HG03139 (cell line): ENCODE data around the gene FRS3.
A peak's percentile ranks its signal among the peaks of the same experiment; 100 is the strongest.
"Not testable (repeated sequence)": the region's sequence is repeated elsewhere in the genome, so short reads cannot be mapped to it uniquely, and the experiment has no call there.

Experiments used
- ATAC-seq: cut with Tn5 transposase; IDR thresholded peaks from one replicate; pipeline ENCODE4 v1.9.1; 2021; ENCODE audit not compliant: unreplicated experiment

The FRS3 gene

GRCh38 chr6:41779788-41780550 lies at the start of gene FRS3:
Gene FRS3, minus strand, starts transcription at chr6:41779900. Its CDS starts 2,913 bp downstream, at chr6:41776987.
- peak; percentile 85 for ATAC-seq

GRCh38 chr6:41826343-41827022 lies 46.8 kb upstream of the FRS3 start:
- no peak for ATAC-seq

GRCh38 chr6:41824571-41825569 lies 45.2 kb upstream of the FRS3 start:
- no peak for ATAC-seq

GRCh38 chr6:41823178-41823577 lies 43.5 kb upstream of the FRS3 start:
- ATAC-seq = no peak

- no peak for ATAC-seq
These were observed 42.3 kb upstream of the FRS3 start for GRCh38 chr6:41822021-41822420.

- no peak for ATAC-seq
These were observed 41.6 kb upstream of the FRS3 start for GRCh38 chr6:41821266-41821665.

GRCh38 chr6:41818271-41819054 lies 38.8 kb upstream of the FRS3 start:
- ATAC-seq = no peak

- ATAC-seq = no peak
These were observed 35.9 kb upstream of the FRS3 start for GRCh38 chr6:41815587-41815986.

- ATAC-seq = no peak
These were observed 34.9 kb upstream of the FRS3 start for GRCh38 chr6:41814629-41815028.

GRCh38 chr6:41813956-41814355 lies 34.3 kb upstream of the FRS3 start:
- no peak for ATAC-seq

GRCh38 chr6:41813469-41813868 lies 33.8 kb upstream of the FRS3 start:
- ATAC-seq = no peak

- not testable (repeated sequence) for ATAC-seq
These were observed 32.2 kb upstream of the FRS3 start for GRCh38 chr6:41811946-41812345.

GRCh38 chr6:41811095-41811494 lies 31.4 kb upstream of the FRS3 start:
- ATAC-seq = no peak

GRCh38 chr6:41805830-41806774 lies 26.4 kb upstream of the FRS3 start:
- ATAC-seq = no peak

- ATAC-seq = no peak
These were observed 21.7 kb upstream of the FRS3 start for GRCh38 chr6:41801380-41801779.

- no peak for ATAC-seq
These were observed 19.8 kb upstream of the FRS3 start for GRCh38 chr6:41799559-41799911.

- ATAC-seq = no peak
These were observed 19.3 kb upstream of the FRS3 start for GRCh38 chr6:41798901-41799558.

- no peak for ATAC-seq
These were observed 16.8 kb upstream of the FRS3 start for GRCh38 chr6:41796474-41796873.

GRCh38 chr6:41791984-41792383 lies 12.3 kb upstream of the FRS3 start:
- ATAC-seq = no peak
